GM12891 (cell line): ENCODE results near the gene CHRM2. TPM values are rescaled to one million over a fixed set of nuclear protein-coding genes. Genes with fewer than 3 reads are reported as not detected.
"Not testable (repeated sequence)": the region's sequence is repeated elsewhere in the genome, so short reads cannot be mapped to it uniquely, and the experiment has no call there.

Source experiments
- DNase-seq: peaks from one replicate; pipeline ENCODE4 v3.0.0; 2011; ENCODE audit warnings: low spot score; ENCODE audit not compliant: insufficient read length
- FAIRE-seq: peaks from 2 replicates; lab custom pipeline; 2011; peaks lifted over from hg19 to GRCh38; lab: Jason Lieb, UNC
- PAX5 ChIP-seq: IDR thresholded peaks from 2 replicates; pipeline ENCODE4 v1.6.1; 2011; ENCODE audit warnings: low read length, moderate library complexity, mild to moderate bottlenecking; ENCODE audit not compliant: insufficient read depth, severe bottlenecking
- POLR2A ChIP-seq: IDR thresholded peaks from 2 replicates; pipeline ENCODE4 v1.6.1; 2011; ENCODE audit warnings: low read depth, low read length, control low read depth
- POLR2AphosphoS5 ChIP-seq: IDR thresholded peaks from 2 replicates; pipeline ENCODE4 v1.6.1; 2011; ENCODE audit warnings: low read depth, low read length, control low read depth
- POU2F2 ChIP-seq: IDR thresholded peaks from 2 replicates; pipeline ENCODE4 v1.6.1; 2011; ENCODE audit warnings: low read depth, mild to moderate bottlenecking, control low read depth, low read length, moderate library complexity
- SPI1 ChIP-seq: IDR thresholded peaks from 2 replicates; pipeline ENCODE4 v1.6.1; 2011; ENCODE audit warnings: low read depth, low read length, control low read depth
- TAF1 ChIP-seq: IDR thresholded peaks from 2 replicates; pipeline ENCODE4 v1.6.1; 2011; ENCODE audit warnings: low read depth, low read length, control low read depth
- polyA plus RNA-seq: library from polyadenylated mRNA; unstranded; fragments of >200 nt; gene quantifications from one replicate; pipeline ENCODE4 v1.2.1, GENCODE V29; 2012; ENCODE audit warnings: low read depth, missing spikeins, inconsistent platforms; ENCODE audit not compliant: missing spikeins

The CHRM2 gene
- not detected for polyA plus RNA-seq

DNA sequence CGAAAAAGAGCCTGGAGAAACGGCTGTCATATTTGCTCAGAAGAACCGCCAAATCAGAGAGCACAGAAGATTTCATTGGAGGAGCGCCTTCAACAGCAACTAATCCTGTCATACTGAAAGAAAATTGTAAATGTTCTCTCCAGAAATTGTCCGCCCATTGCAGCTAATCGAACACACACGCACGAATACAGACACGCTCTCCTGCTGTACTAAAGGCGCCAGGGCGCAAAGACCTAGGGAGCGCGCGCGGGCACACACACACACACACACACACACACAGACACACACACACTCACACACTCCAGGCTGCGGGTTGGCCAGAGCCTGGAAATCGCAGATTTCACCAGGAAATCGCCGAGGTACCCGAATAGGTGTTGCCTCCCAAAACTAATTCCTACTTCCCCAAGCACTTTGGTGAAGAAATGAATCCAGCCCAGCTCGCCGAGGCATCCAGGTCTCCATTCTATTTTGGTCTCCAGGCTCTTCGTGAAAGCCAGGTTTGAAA lies at the start of gene CHRM2:
Gene CHRM2 (plus strand): TSS at position 157 of the 505 bp plus-strand sequence. CDS start 146,214 bp downstream, outside the sequence.
- TF ChIP-seq POLR2AphosphoS5 (no peak), SPI1 (no peak), POU2F2 (no peak), TAF1 (no peak), POLR2A (no peak), PAX5 (no peak)
- no peak for DNase-seq
- FAIRE-seq = no peak

DNA sequence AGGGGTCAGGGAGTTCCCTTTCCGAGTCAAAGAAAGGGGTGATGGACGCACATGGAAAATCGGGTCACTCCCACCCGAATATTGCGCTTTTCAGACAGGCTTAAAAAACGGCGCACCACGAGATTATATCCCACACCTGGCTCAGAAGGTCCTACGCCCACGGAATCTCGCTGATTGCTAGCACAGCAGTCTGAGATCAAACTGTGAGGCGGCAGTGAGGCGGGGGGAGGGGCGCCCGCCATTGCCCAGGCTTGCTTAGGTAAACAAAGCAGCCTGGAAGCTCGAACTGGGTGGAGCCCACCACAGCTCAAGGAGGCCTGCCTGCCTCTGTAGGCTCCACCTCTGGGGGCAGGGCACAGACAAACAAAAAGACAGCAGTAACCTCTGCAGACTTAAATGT lies 37.1 kb upstream of the CHRM2 start:
- DNase-seq, FAIRE-seq: not testable (repeated sequence)

DNA sequence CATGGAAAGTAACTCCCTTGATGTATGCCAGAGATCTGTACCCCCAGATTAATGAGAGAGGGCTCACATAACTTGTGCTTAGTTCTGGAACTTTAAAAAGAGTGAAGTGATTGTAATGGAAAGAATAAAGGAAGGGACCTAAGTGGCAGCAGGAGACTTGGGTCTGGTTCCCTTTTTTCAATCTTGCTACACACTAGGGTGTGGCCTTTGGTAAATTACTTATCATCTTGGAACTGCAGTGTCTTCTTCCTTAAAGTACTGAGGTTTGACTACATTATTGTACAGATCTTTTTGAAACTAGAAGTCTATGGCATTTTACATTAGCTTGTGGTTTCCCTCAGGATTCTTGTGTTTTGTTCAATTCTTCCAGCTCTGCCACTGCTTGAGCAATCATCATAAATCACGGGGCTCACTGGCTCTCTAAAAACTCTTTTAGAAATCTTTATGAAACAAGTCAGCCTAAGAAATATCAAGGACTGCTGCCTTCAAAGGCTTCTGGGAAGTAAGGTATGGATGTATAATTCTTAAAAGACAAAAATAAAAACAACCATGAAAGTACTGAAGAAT lies 22.5 kb upstream of the CHRM2 start:
- TF ChIP-seq SPI1 = no peak
- no peak for TF ChIP-seq POLR2AphosphoS5
- TF ChIP-seq POLR2A = no peak
- no peak for TF ChIP-seq POU2F2
- no peak for TF ChIP-seq PAX5
- no peak for TF ChIP-seq TAF1
- FAIRE-seq = no peak
- no peak for DNase-seq

DNA sequence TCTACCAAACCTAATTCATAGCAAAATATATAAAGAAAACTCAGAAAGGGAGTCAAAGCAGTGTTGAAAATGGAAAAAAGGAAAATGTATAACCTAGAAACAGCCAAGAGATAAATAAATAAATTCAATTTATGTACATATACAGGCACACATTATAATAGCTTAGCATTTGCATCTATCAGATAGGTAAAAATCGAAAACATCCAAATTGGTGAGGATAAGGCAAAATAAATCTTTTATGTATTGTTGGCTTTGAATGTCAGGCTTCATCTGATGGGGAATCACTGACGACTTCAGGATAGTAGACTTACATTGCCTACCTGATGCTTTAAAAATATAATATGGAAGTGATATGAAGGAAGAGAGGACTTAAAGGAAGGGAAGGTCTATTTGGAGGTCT lies 20.6 kb upstream of the CHRM2 start:
- FAIRE-seq (no peak), DNase-seq (no peak)
- no peak for TF ChIP-seq POLR2A
- no peak for TF ChIP-seq TAF1
- TF ChIP-seq POLR2AphosphoS5 = no peak
- TF ChIP-seq SPI1 = no peak
- TF ChIP-seq POU2F2 = no peak
- TF ChIP-seq PAX5 = no peak

DNA sequence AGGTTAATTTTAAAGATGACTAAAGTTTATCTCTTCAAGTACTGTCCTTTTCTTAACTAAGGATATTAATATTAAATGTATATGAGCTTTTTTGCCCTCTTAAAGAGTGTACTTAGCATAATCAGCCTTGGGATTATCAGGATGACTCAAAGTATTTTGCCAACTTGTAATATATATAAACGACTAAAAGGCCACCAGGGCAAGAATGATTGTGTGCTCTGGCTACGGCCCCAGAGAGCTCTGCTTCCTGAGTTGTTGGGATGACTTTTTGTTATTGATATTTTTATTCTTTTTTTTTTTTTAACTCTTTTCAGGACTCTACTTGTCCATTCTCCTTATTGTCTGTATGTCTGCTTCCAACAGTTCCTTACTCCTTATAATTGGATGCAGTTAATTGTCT lies 14.8 kb upstream of the CHRM2 start:
- TF ChIP-seq POLR2AphosphoS5 = no peak
- no peak for TF ChIP-seq POLR2A
- no peak for TF ChIP-seq PAX5
- no peak for TF ChIP-seq POU2F2
- no peak for TF ChIP-seq TAF1
- TF ChIP-seq SPI1 = no peak
- DNase-seq (no peak), FAIRE-seq (no peak)

DNA sequence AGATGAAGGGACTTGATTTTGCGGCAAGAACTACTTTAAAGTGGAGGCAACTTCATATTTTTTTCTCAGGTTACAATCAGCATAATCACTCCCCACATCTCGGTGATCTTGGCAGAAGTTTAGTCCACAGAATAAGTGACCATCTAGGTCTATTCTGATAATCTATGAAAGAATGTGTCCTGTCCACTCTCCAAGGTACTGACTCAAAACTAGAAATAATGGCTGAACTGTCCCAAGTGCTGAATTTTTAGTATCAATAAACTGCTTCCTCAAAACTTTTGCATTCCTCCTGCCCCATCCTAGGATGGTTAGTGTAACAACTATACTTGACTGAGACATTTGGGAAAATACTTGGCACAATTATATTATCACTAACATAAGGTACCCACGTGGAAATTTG lies 10.9 kb upstream of the CHRM2 start:
- DNase-seq (no peak), FAIRE-seq (no peak)
- TF ChIP-seq PAX5 (no peak), POU2F2 (no peak)

DNA sequence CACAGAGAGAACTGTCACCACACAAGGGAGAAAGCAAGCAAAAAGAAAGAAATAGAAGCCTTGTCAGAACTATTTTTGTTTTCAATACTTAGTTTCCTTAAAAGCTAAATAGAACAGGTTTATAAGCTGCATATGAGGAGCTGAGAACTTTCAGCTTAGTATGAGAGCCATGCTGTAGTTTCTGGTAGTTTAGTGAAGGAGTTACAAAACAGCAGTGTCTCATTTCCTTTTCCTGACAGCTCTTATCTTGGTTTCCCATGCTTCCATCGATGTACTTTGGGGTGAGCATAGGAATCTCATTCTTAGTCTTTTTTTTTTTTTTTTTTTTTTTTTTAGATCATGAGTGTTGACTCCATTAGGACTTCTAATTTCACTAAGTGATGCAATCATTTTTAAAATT lies 8.6 kb upstream of the CHRM2 start:
- TF ChIP-seq PAX5 (no peak), SPI1 (no peak), TAF1 (no peak), POLR2A (no peak), POLR2AphosphoS5 (no peak), POU2F2 (no peak)
- FAIRE-seq = no peak
- DNase-seq = no peak

DNA sequence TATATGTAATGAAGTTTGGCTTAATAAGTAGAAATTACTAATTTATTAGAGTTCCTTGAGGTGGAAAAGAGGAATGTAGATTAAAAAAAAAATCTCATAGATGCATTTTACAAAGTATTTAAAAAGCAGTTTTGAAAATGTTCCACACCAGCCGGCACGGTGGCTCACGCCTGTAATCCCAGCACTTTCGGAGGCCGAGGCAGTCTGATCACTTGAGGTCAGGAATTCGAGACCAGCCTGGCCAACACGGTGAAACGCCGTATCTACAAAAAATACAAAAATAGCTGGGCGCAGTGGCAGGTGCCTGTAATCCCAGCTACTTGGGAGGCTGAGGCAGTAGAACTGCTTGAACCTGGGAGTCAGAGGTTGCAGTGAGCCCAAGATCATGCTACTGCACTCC lies 3.2 kb upstream of the CHRM2 start:
- DNase-seq (no peak), FAIRE-seq (no peak)
- TF ChIP-seq POU2F2 = no peak
- no peak for TF ChIP-seq POLR2A
- no peak for TF ChIP-seq POLR2AphosphoS5
- no peak for TF ChIP-seq SPI1
- TF ChIP-seq TAF1 = no peak
- TF ChIP-seq PAX5 = no peak

DNA sequence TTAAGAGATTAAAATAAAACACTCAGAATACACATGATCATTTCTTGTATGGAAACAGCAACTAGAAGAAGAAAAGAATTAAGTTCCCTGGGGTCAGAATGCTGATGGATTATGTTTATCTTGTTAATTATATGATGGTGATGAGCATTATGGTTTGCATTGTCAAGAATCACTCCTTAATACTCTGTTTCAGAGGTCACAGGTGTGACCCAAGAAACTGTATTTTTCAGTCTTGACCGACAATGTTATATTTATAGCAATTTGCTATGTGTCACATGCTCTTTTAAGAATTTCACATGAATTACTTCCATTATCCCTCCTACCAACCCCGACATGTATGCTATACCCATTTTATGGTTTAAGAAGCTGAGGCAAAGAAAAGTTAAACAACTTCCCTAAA lies 2.7 kb upstream of the CHRM2 start:
- no peak for TF ChIP-seq POLR2A
- no peak for TF ChIP-seq TAF1
- no peak for TF ChIP-seq POU2F2
- TF ChIP-seq SPI1 = no peak
- no peak for TF ChIP-seq PAX5
- TF ChIP-seq POLR2AphosphoS5 = no peak
- no peak for FAIRE-seq
- DNase-seq = no peak

DNA sequence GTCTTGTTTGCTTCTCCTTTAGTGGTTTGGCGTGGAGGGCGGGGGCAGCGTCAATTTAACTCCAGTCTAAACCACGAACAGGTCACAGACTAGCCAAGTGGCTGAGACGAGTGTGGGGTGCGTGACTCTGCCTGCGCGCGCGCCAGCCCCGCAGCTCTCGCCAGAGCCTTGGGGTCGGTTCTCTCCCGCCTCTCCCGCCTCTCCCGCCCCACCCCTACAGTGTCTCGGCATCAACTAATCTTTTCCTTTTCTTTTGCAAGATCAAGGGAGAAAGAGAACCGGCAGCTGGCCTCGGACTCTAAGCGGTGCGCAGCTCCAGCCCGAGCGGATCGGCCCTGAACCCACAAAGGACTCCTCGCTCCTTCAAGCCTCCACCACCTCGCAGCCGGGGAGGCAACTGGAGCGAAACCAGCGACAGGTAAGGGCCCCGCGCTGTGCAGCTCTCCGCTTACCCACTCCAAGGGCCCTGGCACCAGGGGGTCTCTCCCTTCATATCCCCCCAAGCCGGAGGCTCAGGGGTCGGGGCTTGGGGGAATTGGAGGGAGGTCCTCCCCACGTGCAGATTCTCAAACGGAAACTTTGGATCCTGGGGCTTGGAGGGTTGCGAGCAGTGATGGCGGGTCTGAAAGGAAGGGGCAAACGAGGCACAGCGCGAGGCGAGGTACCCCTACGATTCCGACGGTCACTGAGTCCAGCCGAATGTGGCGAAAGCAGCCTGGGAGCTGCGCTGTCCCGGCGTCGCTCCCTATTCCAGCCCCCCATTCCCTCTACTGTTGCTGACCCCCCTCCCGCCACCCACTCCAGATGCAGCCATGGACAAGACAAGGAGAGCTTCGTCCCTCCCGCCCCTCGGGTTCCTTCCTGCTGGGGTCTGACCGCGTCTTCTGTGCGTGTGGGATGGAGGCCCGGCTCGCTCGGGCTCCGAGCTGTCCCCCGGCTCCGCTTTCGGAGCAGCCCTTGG lies 829 bp downstream of the CHRM2 start:
- FAIRE-seq (no peak), DNase-seq (no peak)
- TF ChIP-seq TAF1 (no peak), POLR2AphosphoS5 (no peak), POU2F2 (no peak), SPI1 (no peak), PAX5 (no peak), POLR2A (no peak)
